GM12878 (cell line): ENCODE data around the gene C1GALT1C1. TPM values are rescaled to one million over a fixed set of nuclear protein-coding genes. Genes with fewer than 3 reads are reported as not detected.

Source experiments
- BACH1 ChIP-seq: fragments of 450-650 bp; IDR thresholded peaks from 2 replicates; pipeline ENCODE4 v1.6.1; 2017; ENCODE audit warnings: mild to moderate bottlenecking, borderline replicate concordance
- BMI1 ChIP-seq: fragments of 450-650 bp; IDR thresholded peaks from 2 replicates; pipeline ENCODE4 v1.6.1; 2016; ENCODE audit warnings: mild to moderate bottlenecking, moderate library complexity, borderline replicate concordance
- CBX3 ChIP-seq: fragments of 200-600 bp; sonication (generic); IDR thresholded peaks from 2 replicates; pipeline ENCODE4 v1.6.1; 2016; ENCODE audit warnings: low read depth, borderline replicate concordance
- SIX5 ChIP-seq: IDR thresholded peaks from 2 replicates; pipeline ENCODE4 v1.6.1; 2011; ENCODE audit warnings: mild to moderate bottlenecking, low read depth, low read length, moderate library complexity; ENCODE audit not compliant: severe bottlenecking
- ZNF384 ChIP-seq: IDR thresholded peaks from 2 replicates; pipeline ENCODE4 v1.6.1; 2012; ENCODE audit warnings: low read depth, mild to moderate bottlenecking, low read length, improper control_type of control experiment, borderline replicate concordance
- ZNF687 ChIP-seq: fragments of 450-650 bp; IDR thresholded peaks from 2 replicates; pipeline ENCODE4 v1.6.1; 2017; ENCODE audit warnings: mild to moderate bottlenecking, moderate library complexity
- polyA plus RNA-seq, 11 experiments: library from polyadenylated mRNA; depleted of rRNA in 4 of 11; unstranded in 6 of 11; stranded (reverse) in 5 of 11; fragments of >200 nt; fragmentation: Nextera tagmentation in 4 of 11; fragmentation: Illumina TruSeq in 1 of 11; extraction: Ambion mirVana in 4 of 11; extraction: Trizol in 1 of 11; gene quantifications; 1 replicate in 1 of 11; 2 replicates in 10 of 11; pipeline versions ENCODE4 v1.2.1 to v1.2.3, GENCODE V29; 2011 to 2016; ENCODE audit warnings: inconsistent platforms in 2 of 11, missing spikeins in 2 of 11, low read depth in 1 of 11
- total RNA-seq, 4 experiments: library from RNA; depleted of rRNA in 3 of 4; stranded (reverse); fragments of >200 nt in 3 of 4; fragmentation: Illumina TruSeq in 1 of 4; extraction: Trizol in 1 of 4; gene quantifications; 2 replicates each; pipeline versions ENCODE4 v1.2.1 to v1.2.3, GENCODE V29; 2013 to 2021
- TF ChIP-seq, protein P1 (sequence below): fragments of 450-650 bp; IDR thresholded peaks from 2 replicates; pipeline ENCODE4 v1.6.1; 2017; ENCODE audit warnings: mild to moderate bottlenecking, moderate library complexity

The C1GALT1C1 gene
- total and polyA plus RNA-seq, 10 of the 15 experiments (the other 5 are each of a cell fraction or from before 2014, with no cell fraction given), result 11.6 to 71.7 (median 22.5) TPM

GRCh38 chrX:120604361-120604782 lies 25.5 kb downstream of the C1GALT1C1 start (continued):
- TF ChIP-seq ZNF384 (no peak), BACH1 (no peak), SIX5 (no peak), CBX3 (no peak), ZNF687 (peak; percentile 90), BMI1 (no peak)
- TF ChIP-seq, protein P1, sequence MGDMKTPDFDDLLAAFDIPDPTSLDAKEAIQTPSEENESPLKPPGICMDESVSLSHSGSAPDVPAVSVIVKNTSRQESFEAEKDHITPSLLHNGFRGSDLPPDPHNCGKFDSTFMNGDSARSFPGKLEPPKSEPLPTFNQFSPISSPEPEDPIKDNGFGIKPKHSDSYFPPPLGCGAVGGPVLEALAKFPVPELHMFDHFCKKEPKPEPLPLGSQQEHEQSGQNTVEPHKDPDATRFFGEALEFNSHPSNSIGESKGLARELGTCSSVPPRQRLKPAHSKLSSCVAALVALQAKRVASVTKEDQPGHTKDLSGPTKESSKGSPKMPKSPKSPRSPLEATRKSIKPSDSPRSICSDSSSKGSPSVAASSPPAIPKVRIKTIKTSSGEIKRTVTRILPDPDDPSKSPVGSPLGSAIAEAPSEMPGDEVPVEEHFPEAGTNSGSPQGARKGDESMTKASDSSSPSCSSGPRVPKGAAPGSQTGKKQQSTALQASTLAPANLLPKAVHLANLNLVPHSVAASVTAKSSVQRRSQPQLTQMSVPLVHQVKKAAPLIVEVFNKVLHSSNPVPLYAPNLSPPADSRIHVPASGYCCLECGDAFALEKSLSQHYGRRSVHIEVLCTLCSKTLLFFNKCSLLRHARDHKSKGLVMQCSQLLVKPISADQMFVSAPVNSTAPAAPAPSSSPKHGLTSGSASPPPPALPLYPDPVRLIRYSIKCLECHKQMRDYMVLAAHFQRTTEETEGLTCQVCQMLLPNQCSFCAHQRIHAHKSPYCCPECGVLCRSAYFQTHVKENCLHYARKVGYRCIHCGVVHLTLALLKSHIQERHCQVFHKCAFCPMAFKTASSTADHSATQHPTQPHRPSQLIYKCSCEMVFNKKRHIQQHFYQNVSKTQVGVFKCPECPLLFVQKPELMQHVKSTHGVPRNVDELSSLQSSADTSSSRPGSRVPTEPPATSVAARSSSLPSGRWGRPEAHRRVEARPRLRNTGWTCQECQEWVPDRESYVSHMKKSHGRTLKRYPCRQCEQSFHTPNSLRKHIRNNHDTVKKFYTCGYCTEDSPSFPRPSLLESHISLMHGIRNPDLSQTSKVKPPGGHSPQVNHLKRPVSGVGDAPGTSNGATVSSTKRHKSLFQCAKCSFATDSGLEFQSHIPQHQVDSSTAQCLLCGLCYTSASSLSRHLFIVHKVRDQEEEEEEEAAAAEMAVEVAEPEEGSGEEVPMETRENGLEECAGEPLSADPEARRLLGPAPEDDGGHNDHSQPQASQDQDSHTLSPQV, result no peak
- TF ChIP-seq, all 136 proteins: peak for 7
